Measurements from ENCODE around the gene GYPC.
"Not testable (repeated sequence)": the region's sequence is repeated elsewhere in the genome, so short reads cannot be mapped to it uniquely, and the experiment has no call there.

GYPC gene

DNA sequence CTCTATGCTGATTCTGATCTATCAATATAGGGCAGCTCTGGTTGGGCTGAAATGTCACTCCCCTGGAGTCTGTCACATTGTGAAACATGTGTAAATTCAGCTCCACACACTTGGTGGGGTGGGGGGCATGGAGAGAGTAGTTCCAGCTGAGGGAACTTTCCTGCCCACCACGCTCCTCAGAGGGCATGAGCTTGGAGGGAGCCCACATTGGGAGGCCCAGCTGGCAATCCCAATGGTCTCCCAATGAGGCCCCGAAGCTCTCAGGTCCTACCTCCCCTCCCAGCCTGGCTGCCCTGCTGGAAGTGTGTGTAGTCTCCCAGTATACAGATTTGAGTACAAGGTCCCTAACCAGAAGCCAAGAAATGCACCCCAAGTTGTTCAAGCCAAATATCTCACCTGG is 31.5 kb downstream of the GYPC start:
- H3K9me3 ChIP-seq (ENCODE audit: insufficient read depth, low read depth, low read length): no peaks in the 10 kb centered on the region; the same call in 1 of the 2 replicates
- no peaks in the 10 kb centered on the region for H3K27me3 ChIP-seq (ENCODE audit: insufficient read depth, low read length)
- H3K4me1 ChIP-seq (ENCODE audit: insufficient read depth, low read length): no peaks in the 10 kb centered on the region
- H3K9ac ChIP-seq (ENCODE audit: low read depth, low read length): no peak overlapping the region
- no peak overlapping the region for H3K27ac ChIP-seq (ENCODE audit: low read length)
- no peak overlapping the region for H3K4me3 ChIP-seq (ENCODE audit: low read length)
- no peaks in the 10 kb centered on the region; the same call in 1 of the 2 replicates for H3K36me3 ChIP-seq (ENCODE audit: insufficient read depth, low read depth, low read length)

- H3K9ac ChIP-seq (ENCODE audit: low read depth, low read length); H3K4me3 ChIP-seq (ENCODE audit: low read length); H3K36me3 ChIP-seq (ENCODE audit: insufficient read depth, low read depth, low read length): not testable (repeated sequence)
Measured at GRCh38 chr2:126688594-126688993, 32.6 kb downstream of the GYPC start.

GRCh38 chr2:126692241-126692640 is 36.3 kb downstream of the GYPC start:
- H3K4me1 ChIP-seq (ENCODE audit: insufficient read depth, low read length); H3K9me3 ChIP-seq (ENCODE audit: insufficient read depth, low read depth, low read length); H3K4me3 ChIP-seq (ENCODE audit: low read length); H3K36me3 ChIP-seq (ENCODE audit: insufficient read depth, low read depth, low read length); H3K27me3 ChIP-seq (ENCODE audit: insufficient read depth, low read length); H3K27ac ChIP-seq (ENCODE audit: low read length); H3K9ac ChIP-seq (ENCODE audit: low read depth, low read length): not testable (repeated sequence)

More at GRCh38 chr2:126688594-126688993, 32.6 kb downstream of the GYPC start:
- not testable (repeated sequence) for H3K27me3 ChIP-seq (ENCODE audit: insufficient read depth, low read length); H3K9me3 ChIP-seq (ENCODE audit: insufficient read depth, low read depth, low read length); H3K4me1 ChIP-seq (ENCODE audit: insufficient read depth, low read length); H3K27ac ChIP-seq (ENCODE audit: low read length)

DNA sequence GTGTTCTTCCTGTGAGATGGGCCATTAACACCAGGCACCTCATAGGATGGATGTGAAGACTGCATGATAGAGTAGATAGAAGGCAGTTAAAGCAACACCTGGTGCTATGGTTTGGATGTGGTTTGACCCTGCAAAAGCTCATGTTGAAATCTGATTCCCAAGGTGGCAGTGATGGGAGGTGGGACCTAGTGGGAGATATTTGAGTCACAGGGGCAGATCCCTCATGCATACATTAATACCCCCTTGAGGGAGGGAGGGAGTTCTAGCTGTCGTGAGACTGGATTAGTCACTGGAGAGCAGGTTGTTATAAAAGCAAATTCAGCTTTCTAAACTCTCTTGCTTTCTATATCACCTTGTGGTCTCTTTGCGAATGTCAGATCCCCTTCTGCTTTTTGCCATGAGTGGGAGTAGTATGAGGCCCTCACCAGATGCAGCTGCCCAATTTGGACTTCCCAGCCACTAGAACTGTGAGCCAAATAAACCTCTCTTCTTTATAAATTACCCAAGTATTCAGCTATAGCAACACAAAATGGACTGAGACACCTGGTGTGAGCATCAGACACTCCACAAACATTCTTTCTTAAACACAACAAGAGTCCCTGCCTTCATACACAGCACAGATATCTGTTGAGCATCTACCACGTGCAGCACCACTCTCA is 37.1 kb downstream of the GYPC start:
- H3K27me3 ChIP-seq (ENCODE audit: insufficient read depth, low read length); H3K9me3 ChIP-seq (ENCODE audit: insufficient read depth, low read depth, low read length); H3K9ac ChIP-seq (ENCODE audit: low read depth, low read length); H3K27ac ChIP-seq (ENCODE audit: low read length); H3K36me3 ChIP-seq (ENCODE audit: insufficient read depth, low read depth, low read length); H3K4me1 ChIP-seq (ENCODE audit: insufficient read depth, low read length); H3K4me3 ChIP-seq (ENCODE audit: low read length): not testable (repeated sequence)

DNA sequence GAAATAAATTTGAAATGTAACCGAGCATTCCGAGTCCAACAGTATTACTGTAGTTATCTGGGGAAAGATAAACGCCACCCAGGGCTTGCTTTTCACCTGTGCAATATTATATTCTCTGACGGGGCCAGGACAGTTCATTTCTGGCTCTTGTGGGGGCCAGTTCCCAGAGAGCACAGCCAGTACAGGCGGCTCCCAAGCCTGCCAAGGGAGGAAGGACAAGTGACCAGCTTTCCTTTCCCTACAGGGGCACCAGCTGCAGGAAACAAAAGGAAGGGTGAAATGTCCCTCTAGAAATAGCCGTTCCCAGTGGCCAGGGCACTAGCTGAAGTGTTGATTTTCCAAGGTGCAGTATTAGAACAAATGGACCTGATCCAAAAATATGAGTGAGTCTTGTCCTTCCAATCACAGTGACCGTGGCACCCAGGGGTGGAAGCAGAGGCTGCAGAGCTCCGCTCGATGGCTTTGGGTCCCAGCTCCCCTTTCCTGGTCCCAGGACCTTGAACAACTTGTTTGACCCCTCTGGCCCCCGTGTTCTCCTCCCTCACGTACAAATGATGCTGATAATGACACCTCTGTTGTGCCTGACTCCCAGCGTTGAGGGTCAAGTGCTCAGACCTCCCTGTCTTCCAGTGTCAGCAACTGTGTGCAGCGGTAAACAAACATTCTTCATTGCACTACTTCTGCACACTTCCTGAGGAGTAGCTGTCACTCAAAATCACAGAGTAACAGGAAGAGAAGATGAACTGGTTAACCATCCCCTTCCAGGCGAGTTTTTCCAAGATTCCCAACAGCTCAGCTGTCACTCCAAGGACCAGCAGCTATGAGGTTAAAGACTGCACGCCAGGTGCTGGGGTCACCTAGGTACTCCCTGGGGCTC is 40.9 kb downstream of the GYPC start:
- no peaks in the 10 kb centered on the region for H3K27me3 ChIP-seq (ENCODE audit: insufficient read depth, low read length)
- peaks cover 4% of the 10 kb centered on the region for H3K9me3 ChIP-seq (ENCODE audit: insufficient read depth, low read depth, low read length)
- H3K4me1 ChIP-seq (ENCODE audit: insufficient read depth, low read length): peaks cover 17% of the 10 kb centered on the region; the same call in 1 of the 2 replicates
- H3K36me3 ChIP-seq (ENCODE audit: insufficient read depth, low read depth, low read length): no peaks in the 10 kb centered on the region
- no peak overlapping the region for H3K27ac ChIP-seq (ENCODE audit: low read length)
- H3K4me3 ChIP-seq (ENCODE audit: low read length): no peak overlapping the region
- no peak overlapping the region for H3K9ac ChIP-seq (ENCODE audit: low read depth, low read length)

- Histone ChIP-seq H3K4me1 (ENCODE audit: insufficient read depth, low read length) (peaks cover 17% of the 10 kb centered on the region; the same call in 1 of the 2 replicates), H3K27ac (ENCODE audit: low read length) (no peak overlapping the region), H3K27me3 (ENCODE audit: insufficient read depth, low read length) (no peaks in the 10 kb centered on the region), H3K36me3 (ENCODE audit: insufficient read depth, low read depth, low read length) (no peaks in the 10 kb centered on the region), H3K9me3 (ENCODE audit: insufficient read depth, low read depth, low read length) (peaks cover 4% of the 10 kb centered on the region; the same call in 1 of the 2 replicates), H3K4me3 (ENCODE audit: low read length) (no peak overlapping the region), H3K9ac (ENCODE audit: low read depth, low read length) (no peak overlapping the region)
Measured at GRCh38 chr2:126698376-126698775, 42.4 kb downstream of the GYPC start.

- H3K9ac ChIP-seq (ENCODE audit: low read depth, low read length): no peak overlapping the region
- H3K36me3 ChIP-seq (ENCODE audit: insufficient read depth, low read depth, low read length): no peaks in the 10 kb centered on the region
- H3K27ac ChIP-seq (ENCODE audit: low read length): no peak overlapping the region
Measured at GRCh38 chr2:126699018-126699417, 43.1 kb downstream of the GYPC start.

GRCh38 chr2:126699716-126700581 is 44.0 kb downstream of the GYPC start:
- H3K4me3 ChIP-seq (ENCODE audit: low read length): peak overlapping the region; percentile 19
- no peak overlapping the region for H3K9ac ChIP-seq (ENCODE audit: low read depth, low read length)
- no peaks in the 10 kb centered on the region for H3K9me3 ChIP-seq (ENCODE audit: insufficient read depth, low read depth, low read length)
- H3K27me3 ChIP-seq (ENCODE audit: insufficient read depth, low read length): no peaks in the 10 kb centered on the region
- peaks cover 17% of the 10 kb centered on the region; the same call in 1 of the 2 replicates for H3K4me1 ChIP-seq (ENCODE audit: insufficient read depth, low read length)
- no peak overlapping the region for H3K27ac ChIP-seq (ENCODE audit: low read length)
- H3K36me3 ChIP-seq (ENCODE audit: insufficient read depth, low read depth, low read length): no peaks in the 10 kb centered on the region

More at GRCh38 chr2:126699018-126699417, 43.1 kb downstream of the GYPC start:
- Histone ChIP-seq H3K27me3 (ENCODE audit: insufficient read depth, low read length) (no peaks in the 10 kb centered on the region), H3K4me3 (ENCODE audit: low read length) (no peak overlapping the region), H3K4me1 (ENCODE audit: insufficient read depth, low read length) (peaks cover 17% of the 10 kb centered on the region; the same call in 1 of the 2 replicates), H3K9me3 (ENCODE audit: insufficient read depth, low read depth, low read length) (no peaks in the 10 kb centered on the region)

DNA sequence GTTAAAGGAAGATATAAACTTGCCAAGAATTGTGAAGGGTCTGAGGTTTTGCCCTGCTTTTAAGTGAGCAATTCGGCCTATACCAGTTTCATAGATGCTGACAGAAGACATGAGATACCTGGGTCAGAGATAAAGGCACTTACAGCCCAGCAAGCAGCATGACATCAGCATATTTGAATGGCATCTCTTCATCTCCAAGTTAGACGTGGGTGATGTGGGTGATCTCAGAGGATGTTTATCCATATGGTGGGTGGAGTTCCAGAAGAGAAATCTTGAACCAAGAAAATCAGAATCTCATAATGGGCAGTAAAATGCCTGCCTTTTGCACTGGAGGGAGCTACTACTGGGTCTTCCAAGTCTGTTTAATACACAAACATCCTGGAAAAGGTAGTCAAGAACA is 44.7 kb downstream of the GYPC start:
- Histone ChIP-seq H3K9ac (ENCODE audit: low read depth, low read length) (no peak overlapping the region), H3K4me3 (ENCODE audit: low read length) (no peak overlapping the region), H3K27me3 (ENCODE audit: insufficient read depth, low read length) (no peaks in the 10 kb centered on the region), H3K4me1 (ENCODE audit: insufficient read depth, low read length) (peaks cover 17% of the 10 kb centered on the region; the same call in 1 of the 2 replicates), H3K27ac (ENCODE audit: low read length) (no peak overlapping the region), H3K9me3 (ENCODE audit: insufficient read depth, low read depth, low read length) (no peaks in the 10 kb centered on the region), H3K36me3 (ENCODE audit: insufficient read depth, low read depth, low read length) (no peaks in the 10 kb centered on the region)

DNA sequence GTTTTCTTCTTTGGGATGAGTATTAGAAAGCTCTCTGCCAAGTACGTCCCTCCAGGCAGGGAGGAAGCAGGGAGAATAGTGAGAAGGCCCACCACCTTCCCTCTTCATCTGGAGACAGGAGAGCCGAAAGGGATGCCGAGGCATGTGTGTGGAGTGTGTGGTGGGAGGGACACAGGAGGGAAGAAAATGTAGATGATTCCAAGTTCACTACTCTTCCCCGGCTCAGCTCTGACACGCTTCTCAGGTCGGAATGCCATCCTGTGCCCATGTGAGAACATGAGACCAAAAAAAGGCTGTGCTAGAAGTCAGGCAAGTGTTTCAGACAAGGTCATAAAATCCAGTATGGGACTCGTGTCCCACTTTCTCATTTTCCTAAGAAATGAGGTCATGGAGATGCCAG is 47.4 kb downstream of the GYPC start:
- no peaks in the 10 kb centered on the region for H3K27me3 ChIP-seq (ENCODE audit: insufficient read depth, low read length)
- no peaks in the 10 kb centered on the region for H3K9me3 ChIP-seq (ENCODE audit: insufficient read depth, low read depth, low read length)
- no peaks in the 10 kb centered on the region for H3K36me3 ChIP-seq (ENCODE audit: insufficient read depth, low read depth, low read length)
- H3K27ac ChIP-seq (ENCODE audit: low read length): no peak overlapping the region
- H3K9ac ChIP-seq (ENCODE audit: low read depth, low read length): no peak overlapping the region
- peaks cover 17% of the 10 kb centered on the region; the same call in 1 of the 2 replicates for H3K4me1 ChIP-seq (ENCODE audit: insufficient read depth, low read length)
- H3K4me3 ChIP-seq (ENCODE audit: low read length): no peak overlapping the region

DNA sequence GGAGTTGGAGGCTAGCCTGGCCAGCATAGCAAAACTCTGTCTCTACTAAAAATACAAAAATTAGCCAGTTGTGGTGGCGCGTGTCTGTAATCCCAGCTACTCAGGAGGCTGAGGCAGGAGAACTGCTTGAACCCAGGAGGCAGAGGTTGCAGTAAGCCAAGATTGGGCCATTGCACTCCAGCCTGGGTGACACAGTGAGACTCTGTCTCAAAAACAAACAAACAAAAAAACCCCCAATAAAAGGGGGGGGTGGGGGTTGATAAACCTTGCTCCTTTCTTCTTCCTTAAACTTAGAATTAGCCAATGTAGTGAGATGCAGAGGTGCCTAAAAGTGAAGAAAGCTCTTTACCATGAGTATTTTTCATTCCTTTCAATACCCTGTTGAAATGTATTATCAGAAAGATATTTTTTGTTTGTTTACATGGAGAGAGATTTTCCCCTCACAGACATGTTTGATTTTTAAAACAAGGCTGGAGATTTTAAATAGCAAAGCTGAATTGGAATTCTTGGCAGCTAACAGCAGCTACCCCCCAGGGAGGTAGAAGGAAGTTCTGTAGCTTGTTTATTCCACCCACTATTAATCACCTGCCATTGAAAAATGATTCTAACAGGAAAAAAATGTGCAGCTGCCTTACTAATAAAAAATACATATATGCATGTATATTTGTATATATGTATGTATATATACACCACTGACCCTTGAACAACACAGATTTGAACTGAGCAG is 48.6 kb downstream of the GYPC start:
- H3K27ac ChIP-seq (ENCODE audit: low read length): no peak overlapping the region
- H3K9ac ChIP-seq (ENCODE audit: low read depth, low read length): no peak overlapping the region
- H3K9me3 ChIP-seq (ENCODE audit: insufficient read depth, low read depth, low read length): no peaks in the 10 kb centered on the region
- H3K4me3 ChIP-seq (ENCODE audit: low read length): no peak overlapping the region
- H3K4me1 ChIP-seq (ENCODE audit: insufficient read depth, low read length): peaks cover 10% of the 10 kb centered on the region; the same call in 1 of the 2 replicates
- no peaks in the 10 kb centered on the region for H3K27me3 ChIP-seq (ENCODE audit: insufficient read depth, low read length)
- H3K36me3 ChIP-seq (ENCODE audit: insufficient read depth, low read depth, low read length): no peaks in the 10 kb centered on the region
